ENCODE results near the gene FAM186B.
"Not testable (repeated sequence)": the region's sequence is repeated elsewhere in the genome, so short reads cannot be mapped to it uniquely, and the experiment has no call there.

DNA sequence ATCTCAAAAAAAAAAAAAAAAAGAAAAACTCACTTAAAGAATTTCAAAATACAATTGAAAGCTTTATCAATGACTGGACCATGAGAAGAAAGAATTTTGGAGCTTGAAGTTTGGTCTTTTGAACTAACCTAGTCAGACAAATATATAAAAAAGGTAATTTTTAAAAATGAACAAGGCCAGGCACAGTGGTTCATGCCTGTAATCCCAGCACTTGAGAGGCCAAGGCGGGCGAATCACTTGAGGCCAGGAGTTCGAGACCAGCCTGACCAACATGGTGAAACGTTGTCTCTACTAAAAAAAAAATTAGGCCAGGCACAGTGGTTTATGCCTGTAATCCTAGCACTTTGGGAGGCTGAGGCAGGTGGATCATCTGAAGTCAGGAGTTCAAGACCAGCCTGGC is 5.3 kb upstream of the FAM186B start:
- TF ChIP-seq, protein P1, sequence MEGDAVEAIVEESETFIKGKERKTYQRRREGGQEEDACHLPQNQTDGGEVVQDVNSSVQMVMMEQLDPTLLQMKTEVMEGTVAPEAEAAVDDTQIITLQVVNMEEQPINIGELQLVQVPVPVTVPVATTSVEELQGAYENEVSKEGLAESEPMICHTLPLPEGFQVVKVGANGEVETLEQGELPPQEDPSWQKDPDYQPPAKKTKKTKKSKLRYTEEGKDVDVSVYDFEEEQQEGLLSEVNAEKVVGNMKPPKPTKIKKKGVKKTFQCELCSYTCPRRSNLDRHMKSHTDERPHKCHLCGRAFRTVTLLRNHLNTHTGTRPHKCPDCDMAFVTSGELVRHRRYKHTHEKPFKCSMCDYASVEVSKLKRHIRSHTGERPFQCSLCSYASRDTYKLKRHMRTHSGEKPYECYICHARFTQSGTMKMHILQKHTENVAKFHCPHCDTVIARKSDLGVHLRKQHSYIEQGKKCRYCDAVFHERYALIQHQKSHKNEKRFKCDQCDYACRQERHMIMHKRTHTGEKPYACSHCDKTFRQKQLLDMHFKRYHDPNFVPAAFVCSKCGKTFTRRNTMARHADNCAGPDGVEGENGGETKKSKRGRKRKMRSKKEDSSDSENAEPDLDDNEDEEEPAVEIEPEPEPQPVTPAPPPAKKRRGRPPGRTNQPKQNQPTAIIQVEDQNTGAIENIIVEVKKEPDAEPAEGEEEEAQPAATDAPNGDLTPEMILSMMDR (IDR thresholded peaks at IDR 0.05) = not testable (repeated sequence)
- TF ChIP-seq POLR2A, EP300, POLR2AphosphoS5 (IDR thresholded peaks at IDR 0.05): not testable (repeated sequence)
